GM12875 (cell line): Measurements from ENCODE around the gene DCTPP1.
"Not testable (repeated sequence)": the region's sequence is repeated elsewhere in the genome, so short reads cannot be mapped to it uniquely, and the experiment has no call there.

Source experiments
- H3K4me3 ChIP-seq: one replicate; pipeline ENCODE4 v1.5.1; 2011; ENCODE audit warnings: low read depth, low read length, control low read depth
- TF ChIP-seq, protein P1 (sequence below): IDR thresholded peaks from 2 replicates; pipeline ENCODE4 v1.5.1; 2011; ENCODE audit warnings: low read depth, mild to moderate bottlenecking, control low read depth, inconsistent platforms, low read length, moderate library complexity, borderline replicate concordance; ENCODE audit not compliant: insufficient read depth

Gene DCTPP1

DNA sequence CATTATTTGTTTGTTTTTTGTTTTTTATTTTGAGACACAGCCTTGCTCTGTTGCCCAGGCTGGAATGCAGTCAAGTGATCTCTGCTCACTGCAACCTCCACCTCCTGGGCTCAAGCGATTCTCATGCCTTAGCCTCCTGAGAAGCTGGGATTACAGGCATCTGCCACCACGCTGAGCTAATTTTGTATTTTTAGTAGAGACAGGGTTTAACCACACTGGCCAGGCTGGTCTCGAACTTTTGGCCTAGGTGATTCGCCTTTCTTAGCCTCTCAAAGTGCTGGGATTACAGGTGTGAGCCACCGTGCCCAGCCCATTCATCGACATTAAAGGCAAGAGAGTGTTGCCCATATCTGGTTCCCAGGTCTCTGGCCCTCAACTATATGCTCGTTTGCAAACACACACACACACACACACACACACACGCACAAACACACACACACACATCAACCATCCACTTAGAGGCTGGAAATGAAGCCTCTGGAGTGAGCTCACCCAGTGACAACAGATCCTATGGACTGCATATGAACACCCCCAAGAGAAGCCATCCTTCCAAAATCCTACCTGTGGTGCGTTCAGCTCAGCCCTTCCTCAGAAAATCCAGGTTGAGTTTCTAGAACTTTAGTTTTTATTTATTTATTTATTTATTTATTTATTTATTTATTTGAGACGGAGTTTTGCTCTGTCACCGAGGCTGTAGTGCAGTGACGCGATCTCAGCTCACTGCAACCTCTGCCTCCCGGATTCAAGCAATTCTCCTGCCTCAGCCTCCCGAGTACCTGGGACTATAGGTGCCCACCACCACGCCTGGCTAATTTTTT is 28.1 kb upstream of the DCTPP1 start:
- TF ChIP-seq, protein P1, sequence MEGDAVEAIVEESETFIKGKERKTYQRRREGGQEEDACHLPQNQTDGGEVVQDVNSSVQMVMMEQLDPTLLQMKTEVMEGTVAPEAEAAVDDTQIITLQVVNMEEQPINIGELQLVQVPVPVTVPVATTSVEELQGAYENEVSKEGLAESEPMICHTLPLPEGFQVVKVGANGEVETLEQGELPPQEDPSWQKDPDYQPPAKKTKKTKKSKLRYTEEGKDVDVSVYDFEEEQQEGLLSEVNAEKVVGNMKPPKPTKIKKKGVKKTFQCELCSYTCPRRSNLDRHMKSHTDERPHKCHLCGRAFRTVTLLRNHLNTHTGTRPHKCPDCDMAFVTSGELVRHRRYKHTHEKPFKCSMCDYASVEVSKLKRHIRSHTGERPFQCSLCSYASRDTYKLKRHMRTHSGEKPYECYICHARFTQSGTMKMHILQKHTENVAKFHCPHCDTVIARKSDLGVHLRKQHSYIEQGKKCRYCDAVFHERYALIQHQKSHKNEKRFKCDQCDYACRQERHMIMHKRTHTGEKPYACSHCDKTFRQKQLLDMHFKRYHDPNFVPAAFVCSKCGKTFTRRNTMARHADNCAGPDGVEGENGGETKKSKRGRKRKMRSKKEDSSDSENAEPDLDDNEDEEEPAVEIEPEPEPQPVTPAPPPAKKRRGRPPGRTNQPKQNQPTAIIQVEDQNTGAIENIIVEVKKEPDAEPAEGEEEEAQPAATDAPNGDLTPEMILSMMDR, result no peak
- H3K4me3 ChIP-seq, result no peak overlapping the region

DNA sequence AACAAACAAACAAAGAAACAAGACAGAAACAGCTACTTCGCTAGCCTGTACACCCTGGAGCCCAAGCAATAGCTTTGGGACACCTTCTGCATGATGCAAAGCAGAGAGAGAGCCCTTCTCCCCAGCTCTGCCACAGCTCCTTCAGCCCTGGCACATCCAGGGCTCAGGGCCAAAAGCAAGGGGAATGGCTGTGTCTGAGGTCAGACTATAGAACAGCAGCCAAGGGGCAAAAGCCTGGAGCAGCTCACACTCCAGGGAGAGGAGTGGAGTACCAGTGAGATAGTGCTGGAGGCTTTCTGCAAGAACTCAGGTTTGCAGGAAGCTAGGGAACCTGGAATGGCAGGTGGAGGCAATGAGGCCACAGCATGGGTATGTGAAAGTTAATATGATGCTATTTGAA is 27.4 kb upstream of the DCTPP1 start:
- no peak overlapping the region for H3K4me3 ChIP-seq
- TF ChIP-seq, protein P1, result no peak

DNA sequence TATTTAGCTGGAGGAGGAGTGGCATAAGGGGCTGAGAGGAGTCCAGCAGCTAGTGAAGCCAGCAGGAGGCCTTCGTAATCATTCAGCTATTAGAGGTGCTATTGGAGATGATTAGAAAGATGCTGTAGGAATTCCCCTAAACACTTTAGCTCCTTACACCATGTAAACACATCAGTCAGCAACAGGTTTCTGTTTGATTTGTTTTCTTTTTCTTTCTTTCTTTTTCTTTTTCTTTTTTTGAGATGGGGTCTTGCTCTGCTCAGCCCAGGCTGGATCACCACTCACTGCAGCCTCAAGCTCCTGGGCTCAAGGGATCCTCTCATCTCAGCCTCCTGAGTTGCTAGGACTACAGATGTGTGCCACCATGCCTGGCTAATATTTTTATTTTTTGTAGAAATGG is 26.5 kb upstream of the DCTPP1 start:
- TF ChIP-seq, protein P1, result no peak
- no peak overlapping the region for H3K4me3 ChIP-seq

DNA sequence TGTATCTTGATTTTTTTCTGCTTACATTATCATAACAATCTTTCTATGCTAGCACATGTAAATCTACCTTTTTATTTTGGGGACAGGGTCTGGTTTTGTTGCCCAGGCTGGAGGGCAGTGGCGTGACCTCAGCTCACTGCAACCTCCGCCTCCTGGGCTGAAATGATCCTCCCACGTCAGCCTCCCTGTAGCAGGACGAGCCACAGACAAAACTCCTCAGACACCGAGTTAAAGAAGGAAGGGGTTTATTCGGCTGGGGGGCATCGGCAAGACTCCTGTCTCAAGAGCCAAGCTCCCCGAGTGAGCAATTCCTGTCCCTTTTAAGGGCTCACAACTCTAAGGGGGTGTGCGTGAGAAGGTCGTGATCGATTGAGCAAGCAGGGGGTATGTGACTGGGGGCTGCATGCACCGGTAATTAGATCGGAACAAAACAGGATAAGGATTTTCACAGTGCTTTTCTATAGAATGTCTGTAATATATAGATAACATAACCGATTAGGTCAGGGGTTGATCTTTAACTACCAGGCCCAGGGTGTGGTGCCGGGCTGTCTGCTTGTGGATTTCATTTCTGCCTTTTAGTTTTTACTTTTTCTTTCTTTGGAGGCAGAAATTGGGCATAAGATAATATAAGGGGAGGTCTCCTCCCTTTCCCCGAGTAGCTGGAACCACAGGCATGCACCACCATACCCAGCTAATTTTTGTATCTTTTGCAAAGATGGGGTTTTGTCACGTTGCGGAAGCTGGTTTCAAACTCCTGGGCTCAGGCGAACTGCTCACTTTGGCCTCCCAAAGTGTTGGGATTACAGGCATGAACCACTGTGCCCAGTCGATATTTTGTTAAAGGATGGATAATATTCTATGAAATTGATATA is 23.1 kb upstream of the DCTPP1 start:
- H3K4me3 ChIP-seq, result not testable (repeated sequence)

DNA sequence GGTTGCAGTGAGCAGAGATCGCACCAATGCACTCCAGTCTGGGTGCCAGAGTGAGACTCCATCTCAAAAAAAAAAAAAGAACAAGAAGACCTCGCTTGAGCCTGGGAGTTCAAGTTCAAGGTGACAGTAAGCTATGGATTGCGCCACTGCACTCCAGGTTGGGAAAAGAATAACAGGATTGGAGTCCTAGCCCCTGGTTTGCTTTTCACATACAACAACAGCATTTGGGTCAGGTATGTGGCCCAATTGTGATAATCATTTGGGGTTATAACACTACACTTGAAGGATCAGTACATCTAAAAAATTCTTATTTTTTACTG is 19.2 kb upstream of the DCTPP1 start:
- TF ChIP-seq, protein P1, result no peak
- H3K4me3 ChIP-seq, result no peak overlapping the region

DNA sequence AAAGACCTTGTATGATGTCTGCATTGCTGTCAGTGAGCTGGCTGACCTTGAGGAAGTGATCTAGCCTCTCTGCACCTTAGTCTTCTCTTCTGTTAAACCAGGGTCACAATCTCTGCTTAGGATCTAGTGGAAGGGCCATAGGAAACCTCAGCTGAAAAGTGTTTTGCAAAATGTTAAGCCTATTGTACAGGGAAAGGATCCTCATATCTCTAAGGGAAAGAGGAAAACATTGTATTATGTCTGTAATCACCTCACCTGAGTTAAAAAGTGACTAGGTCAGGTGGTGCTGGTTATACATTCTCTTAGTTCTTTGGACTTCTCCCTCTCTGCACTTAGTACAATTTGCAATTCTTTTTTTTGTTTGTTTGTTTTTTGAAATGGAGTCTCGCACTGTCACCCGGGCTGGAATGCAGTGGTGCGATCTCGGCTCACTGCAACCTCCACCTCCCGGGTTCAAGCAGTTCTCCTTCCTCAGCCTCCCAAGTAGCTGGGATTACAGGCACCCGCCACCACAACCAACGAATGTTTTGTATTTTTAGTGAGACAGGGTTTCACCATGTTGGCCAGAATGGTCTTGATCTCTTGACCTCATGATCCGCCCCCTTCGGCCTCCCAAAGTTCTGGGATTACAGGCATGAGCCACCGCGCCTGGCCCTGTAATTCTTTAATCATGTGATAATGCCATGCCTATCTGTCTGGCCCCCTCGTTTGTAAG is 17.8 kb upstream of the DCTPP1 start:
- H3K4me3 ChIP-seq, result no peak overlapping the region
- TF ChIP-seq, protein P1, result no peak

DNA sequence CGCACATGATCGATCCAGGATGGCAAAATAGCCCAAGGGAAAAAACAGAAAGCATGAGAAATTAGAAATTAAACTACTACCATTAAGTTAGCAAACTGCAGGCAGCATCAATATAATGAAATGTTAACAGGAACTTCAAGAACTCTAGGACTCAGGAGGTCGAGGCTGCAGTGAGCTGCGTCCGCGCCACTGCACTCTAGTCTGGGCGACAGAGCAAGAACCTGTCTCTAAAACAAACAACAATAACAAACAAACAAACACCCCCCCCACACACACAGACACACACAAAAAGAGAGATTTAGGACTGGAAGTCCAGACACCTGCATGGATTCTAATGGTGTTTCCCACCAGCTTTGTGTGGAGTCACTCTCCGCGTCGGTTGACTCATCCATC is 16.4 kb upstream of the DCTPP1 start:
- TF ChIP-seq, protein P1, result no peak
- H3K4me3 ChIP-seq, result peak overlapping the region; percentile 89
